HL-60 (cell line): ENCODE data around the gene RNU1-4.

Experiments
- GABPA ChIP-seq: IDR thresholded peaks from 2 replicates; pipeline ENCODE4 v1.6.1; 2012; ENCODE audit warnings: low read depth
- POLR2AphosphoS5 ChIP-seq: IDR thresholded peaks from 2 replicates; pipeline ENCODE4 v1.6.1; 2012; ENCODE audit warnings: low read depth
- SPI1 ChIP-seq: IDR thresholded peaks from 2 replicates; pipeline ENCODE4 v1.6.1; 2012; ENCODE audit warnings: low read depth, mild to moderate bottlenecking, borderline replicate concordance
- TF ChIP-seq, protein P1 (sequence below): IDR thresholded peaks from one replicate; pipeline ENCODE4 v1.5.1; 2011; ENCODE audit warnings: low read length, control low read depth, inconsistent platforms; ENCODE audit not compliant: insufficient read depth

DNA sequence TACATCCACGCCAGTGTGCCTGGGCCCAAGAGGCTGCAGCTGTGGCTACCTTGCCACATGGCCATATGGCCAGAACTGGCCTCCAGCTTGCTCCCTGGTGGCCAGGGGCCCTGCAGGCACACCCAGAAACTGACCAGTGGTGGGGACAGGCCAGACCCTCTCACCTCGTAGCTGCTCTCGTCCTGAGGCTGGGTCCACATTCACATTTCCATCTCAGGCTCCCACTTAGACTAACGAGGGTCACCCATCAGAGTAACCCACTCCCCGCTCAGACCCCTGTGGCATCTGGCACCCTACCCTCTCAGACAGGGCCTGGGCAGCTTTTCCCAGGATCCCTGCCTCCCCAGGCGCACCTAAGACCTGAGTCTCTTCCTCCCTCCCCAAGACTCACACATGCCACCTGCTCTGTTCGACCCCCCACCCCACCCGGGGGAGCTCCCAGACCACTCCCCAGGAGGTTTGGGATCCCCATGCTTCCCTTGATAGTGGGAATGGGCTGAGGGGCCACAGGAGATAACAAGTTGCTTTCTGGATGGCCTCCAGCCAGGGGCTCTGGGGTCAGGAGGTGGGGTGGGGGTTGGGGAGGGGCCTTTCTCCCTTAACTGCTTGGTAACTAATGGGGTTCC is 21.3 kb upstream of the RNU1-4 start:
- TF ChIP-seq, protein P1, sequence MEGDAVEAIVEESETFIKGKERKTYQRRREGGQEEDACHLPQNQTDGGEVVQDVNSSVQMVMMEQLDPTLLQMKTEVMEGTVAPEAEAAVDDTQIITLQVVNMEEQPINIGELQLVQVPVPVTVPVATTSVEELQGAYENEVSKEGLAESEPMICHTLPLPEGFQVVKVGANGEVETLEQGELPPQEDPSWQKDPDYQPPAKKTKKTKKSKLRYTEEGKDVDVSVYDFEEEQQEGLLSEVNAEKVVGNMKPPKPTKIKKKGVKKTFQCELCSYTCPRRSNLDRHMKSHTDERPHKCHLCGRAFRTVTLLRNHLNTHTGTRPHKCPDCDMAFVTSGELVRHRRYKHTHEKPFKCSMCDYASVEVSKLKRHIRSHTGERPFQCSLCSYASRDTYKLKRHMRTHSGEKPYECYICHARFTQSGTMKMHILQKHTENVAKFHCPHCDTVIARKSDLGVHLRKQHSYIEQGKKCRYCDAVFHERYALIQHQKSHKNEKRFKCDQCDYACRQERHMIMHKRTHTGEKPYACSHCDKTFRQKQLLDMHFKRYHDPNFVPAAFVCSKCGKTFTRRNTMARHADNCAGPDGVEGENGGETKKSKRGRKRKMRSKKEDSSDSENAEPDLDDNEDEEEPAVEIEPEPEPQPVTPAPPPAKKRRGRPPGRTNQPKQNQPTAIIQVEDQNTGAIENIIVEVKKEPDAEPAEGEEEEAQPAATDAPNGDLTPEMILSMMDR, result no peak
- no peak for TF ChIP-seq POLR2AphosphoS5
- no peak for TF ChIP-seq SPI1
- TF ChIP-seq GABPA, result no peak
